Measurements from ENCODE around the gene PPP1R3G.

The PPP1R3G gene

DNA sequence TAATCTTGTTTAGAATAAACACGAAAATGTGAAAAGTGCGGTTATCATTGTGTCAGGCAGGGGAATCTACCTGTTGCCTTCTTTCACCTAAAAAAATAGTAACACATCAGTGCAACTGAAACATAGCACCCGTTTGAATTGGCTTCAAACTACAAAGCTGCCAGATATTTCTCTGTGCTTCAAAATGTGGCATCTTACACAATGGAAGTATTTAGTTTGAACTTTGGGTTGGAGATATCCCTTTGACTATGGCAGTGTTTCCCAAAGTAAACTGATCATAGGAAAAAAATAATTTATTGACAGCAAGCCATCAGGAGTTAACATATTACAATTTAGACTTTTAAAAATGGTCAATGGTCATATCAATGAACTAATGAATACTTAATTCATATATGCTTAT lies 3.6 kb downstream of the PPP1R3G start:
- TF ChIP-seq POLR2AphosphoS5 (IDR thresholded peaks at IDR 0.05; ENCODE audit: low read depth, low read length) (no peak), FOXP2 (optimal IDR thresholded peaks at IDR 0.05; ENCODE audit: borderline replicate concordance, extremely low read depth, extremely low read length, insufficient read depth) (no peak), TAF1 (IDR thresholded peaks at IDR 0.05; ENCODE audit: borderline replicate concordance, insufficient read depth, low read length) (no peak), SIN3A (IDR thresholded peaks at IDR 0.05; ENCODE audit: borderline replicate concordance, insufficient read depth, low read length) (no peak)
- TF ChIP-seq, protein P1, sequence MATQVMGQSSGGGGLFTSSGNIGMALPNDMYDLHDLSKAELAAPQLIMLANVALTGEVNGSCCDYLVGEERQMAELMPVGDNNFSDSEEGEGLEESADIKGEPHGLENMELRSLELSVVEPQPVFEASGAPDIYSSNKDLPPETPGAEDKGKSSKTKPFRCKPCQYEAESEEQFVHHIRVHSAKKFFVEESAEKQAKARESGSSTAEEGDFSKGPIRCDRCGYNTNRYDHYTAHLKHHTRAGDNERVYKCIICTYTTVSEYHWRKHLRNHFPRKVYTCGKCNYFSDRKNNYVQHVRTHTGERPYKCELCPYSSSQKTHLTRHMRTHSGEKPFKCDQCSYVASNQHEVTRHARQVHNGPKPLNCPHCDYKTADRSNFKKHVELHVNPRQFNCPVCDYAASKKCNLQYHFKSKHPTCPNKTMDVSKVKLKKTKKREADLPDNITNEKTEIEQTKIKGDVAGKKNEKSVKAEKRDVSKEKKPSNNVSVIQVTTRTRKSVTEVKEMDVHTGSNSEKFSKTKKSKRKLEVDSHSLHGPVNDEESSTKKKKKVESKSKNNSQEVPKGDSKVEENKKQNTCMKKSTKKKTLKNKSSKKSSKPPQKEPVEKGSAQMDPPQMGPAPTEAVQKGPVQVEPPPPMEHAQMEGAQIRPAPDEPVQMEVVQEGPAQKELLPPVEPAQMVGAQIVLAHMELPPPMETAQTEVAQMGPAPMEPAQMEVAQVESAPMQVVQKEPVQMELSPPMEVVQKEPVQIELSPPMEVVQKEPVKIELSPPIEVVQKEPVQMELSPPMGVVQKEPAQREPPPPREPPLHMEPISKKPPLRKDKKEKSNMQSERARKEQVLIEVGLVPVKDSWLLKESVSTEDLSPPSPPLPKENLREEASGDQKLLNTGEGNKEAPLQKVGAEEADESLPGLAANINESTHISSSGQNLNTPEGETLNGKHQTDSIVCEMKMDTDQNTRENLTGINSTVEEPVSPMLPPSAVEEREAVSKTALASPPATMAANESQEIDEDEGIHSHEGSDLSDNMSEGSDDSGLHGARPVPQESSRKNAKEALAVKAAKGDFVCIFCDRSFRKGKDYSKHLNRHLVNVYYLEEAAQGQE (IDR thresholded peaks at IDR 0.05; ENCODE audit: insufficient read depth in 1 of 2, low read depth in 2 of 2, low read length in 2 of 2) = no peak

DNA sequence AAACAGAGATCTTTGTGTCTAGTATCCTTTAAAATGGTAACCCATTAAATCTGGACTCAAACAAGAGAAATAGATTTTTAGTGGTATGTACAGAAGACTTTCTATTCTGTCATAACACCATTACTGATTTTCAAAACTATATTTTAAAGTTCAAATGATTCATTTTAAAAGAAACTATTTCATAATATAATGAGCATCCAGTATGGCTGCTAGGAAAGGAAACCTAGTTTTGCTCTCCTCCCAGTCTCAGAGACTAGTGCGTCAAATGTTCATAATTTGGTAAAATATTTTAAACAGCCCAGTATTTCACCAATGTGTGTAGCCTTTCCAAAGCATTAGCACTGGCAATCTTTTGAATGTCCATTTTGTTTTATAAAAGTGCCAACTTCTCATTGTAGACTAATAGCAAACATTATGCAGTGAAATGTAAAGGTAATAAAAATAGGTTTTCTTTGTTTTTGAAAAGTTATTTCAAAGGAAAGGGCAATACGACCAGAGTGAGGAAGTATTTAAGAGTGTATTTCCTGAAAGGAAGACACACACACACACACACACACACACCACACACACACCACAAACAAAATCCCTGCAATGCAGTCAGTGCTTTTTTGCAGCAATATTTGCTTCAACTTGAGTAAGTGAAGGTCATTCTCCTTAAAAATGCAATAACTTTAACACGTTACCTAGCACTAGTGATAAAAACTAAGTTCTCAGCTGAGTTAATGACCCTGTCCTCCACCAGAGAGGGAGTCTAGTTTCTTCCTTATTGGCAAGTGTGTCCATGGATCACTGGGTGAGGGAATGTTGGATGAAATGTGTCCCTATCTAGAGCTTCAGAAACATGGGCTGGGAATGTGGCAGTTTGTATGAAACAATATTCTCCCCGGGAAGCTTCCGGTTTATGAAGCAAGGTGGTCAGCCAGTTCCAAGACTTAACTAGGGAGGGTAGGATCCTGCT lies 4.6 kb downstream of the PPP1R3G start:
- TF ChIP-seq POLR2AphosphoS5 (IDR thresholded peaks at IDR 0.05; ENCODE audit: low read depth, low read length) = no peak
- no peak for TF ChIP-seq FOXP2 (optimal IDR thresholded peaks at IDR 0.05; ENCODE audit: borderline replicate concordance, extremely low read depth, extremely low read length, insufficient read depth)
- TF ChIP-seq, protein P1 (IDR thresholded peaks at IDR 0.05; ENCODE audit: insufficient read depth in 1 of 2, low read depth in 2 of 2, low read length in 2 of 2) = no peak
- no peak for TF ChIP-seq TAF1 (IDR thresholded peaks at IDR 0.05; ENCODE audit: borderline replicate concordance, insufficient read depth, low read length)
- no peak for TF ChIP-seq SIN3A (IDR thresholded peaks at IDR 0.05; ENCODE audit: borderline replicate concordance, insufficient read depth, low read length)

DNA sequence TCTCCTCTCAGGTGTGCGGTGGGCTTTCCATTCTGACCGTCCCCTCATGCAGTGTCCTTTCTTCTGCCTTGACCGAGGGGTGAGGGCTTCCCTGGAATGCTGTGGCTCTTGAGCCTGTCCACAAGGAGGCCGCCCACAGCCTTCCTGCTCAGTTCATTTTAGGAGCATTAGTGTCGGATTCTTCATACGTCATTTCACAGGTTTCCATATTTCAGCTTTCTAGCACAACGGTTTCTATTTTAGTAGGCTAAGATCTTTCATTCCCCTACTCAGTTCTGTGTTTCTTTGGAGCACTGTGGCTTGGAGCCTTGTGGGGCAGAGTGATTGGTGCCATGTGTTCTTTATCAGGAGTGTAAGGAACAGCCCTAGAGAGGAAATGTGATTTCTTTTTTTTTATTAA lies 5.5 kb downstream of the PPP1R3G start:
- no peak for TF ChIP-seq TAF1 (IDR thresholded peaks at IDR 0.05; ENCODE audit: borderline replicate concordance, insufficient read depth, low read length)
- no peak for TF ChIP-seq FOXP2 (optimal IDR thresholded peaks at IDR 0.05; ENCODE audit: borderline replicate concordance, extremely low read depth, extremely low read length, insufficient read depth)
- TF ChIP-seq POLR2AphosphoS5 (IDR thresholded peaks at IDR 0.05; ENCODE audit: low read depth, low read length) = no peak
- TF ChIP-seq, protein P1 (IDR thresholded peaks at IDR 0.05; ENCODE audit: insufficient read depth in 1 of 2, low read depth in 2 of 2, low read length in 2 of 2) = no peak
- no peak for TF ChIP-seq SIN3A (IDR thresholded peaks at IDR 0.05; ENCODE audit: borderline replicate concordance, insufficient read depth, low read length)

DNA sequence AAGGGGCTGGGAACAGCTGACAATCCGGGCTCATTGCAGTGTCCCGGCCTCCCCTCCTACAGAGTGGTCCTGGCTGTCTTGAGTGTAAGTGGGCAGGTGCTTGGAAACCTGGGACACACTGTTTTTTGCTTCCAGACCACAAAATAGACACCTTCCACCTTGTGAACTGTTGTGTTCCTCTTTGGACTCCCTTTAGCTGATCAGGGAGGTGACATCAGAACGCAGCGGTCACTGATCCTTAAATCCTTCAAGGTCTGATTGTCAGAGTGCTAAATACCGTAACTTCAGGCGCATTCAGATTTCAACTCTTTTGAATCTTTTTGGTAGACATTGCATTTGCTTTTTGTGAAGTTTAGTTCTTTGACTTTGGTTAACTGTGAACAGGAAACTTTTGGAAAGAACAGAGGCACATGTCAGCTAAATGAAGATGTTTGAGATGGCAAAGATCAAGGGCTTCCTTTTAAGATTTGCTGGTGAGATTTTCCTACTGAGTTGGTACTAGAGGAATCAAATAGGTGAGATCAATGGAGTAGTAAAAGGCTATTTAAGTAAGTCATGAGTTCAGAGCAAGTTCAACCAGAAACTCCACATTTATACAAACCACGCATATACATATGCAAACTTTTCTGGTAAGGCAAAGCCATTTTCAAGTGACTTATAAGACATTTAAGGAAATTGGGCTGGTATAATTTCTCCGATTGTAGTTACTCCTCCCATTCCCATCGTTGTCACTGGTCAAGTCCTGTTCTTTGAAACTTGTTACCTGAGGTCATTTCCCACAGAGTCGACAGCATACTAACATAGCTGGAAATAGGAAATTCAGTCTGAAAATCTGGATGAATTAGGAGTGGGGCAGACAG lies 6.3 kb downstream of the PPP1R3G start:
- TF ChIP-seq SIN3A (IDR thresholded peaks at IDR 0.05; ENCODE audit: borderline replicate concordance, insufficient read depth, low read length) (no peak), POLR2AphosphoS5 (IDR thresholded peaks at IDR 0.05; ENCODE audit: low read depth, low read length) (no peak), FOXP2 (optimal IDR thresholded peaks at IDR 0.05; ENCODE audit: borderline replicate concordance, extremely low read depth, extremely low read length, insufficient read depth) (no peak), TAF1 (IDR thresholded peaks at IDR 0.05; ENCODE audit: borderline replicate concordance, insufficient read depth, low read length) (no peak)
- TF ChIP-seq, protein P1 (IDR thresholded peaks at IDR 0.05; ENCODE audit: insufficient read depth in 1 of 2, low read depth in 2 of 2, low read length in 2 of 2) = no peak

Data from PFSK-1 (cell line).